DOHH2 (cell line): Measurements from ENCODE around the gene RPUSD1.

Experiments
- H3F3A ChIP-seq: fragments of 200-600 bp; sonication (generic), shearing (Covaris generic); 2 replicates; pipeline ENCODE4 v1.6.0; 2016; ENCODE audit warnings: antibody characterized with exemption, mild to moderate bottlenecking; ENCODE audit not compliant: control insufficient read depth, insufficient read depth
- H3K27ac ChIP-seq: fragments of 200-600 bp; sonication (generic); 2 replicates; pipeline ENCODE4 v1.5.1; 2014; ENCODE audit warnings: low read depth, mild to moderate bottlenecking, low read length, moderate library complexity
- H3K27me3 ChIP-seq: fragments of 200-600 bp; sonication (generic); 2 replicates; pipeline ENCODE4 v1.6.1; 2014; ENCODE audit warnings: mild to moderate bottlenecking, low read length, mixed read lengths; ENCODE audit not compliant: control insufficient read depth
- H3K36me3 ChIP-seq: fragments of 200-600 bp; sonication (generic); 2 replicates; pipeline ENCODE4 v1.6.1; 2014; ENCODE audit warnings: mild to moderate bottlenecking, low read length, moderate library complexity, mixed read lengths; ENCODE audit not compliant: control insufficient read depth
- H3K4me1 ChIP-seq: fragments of 200-600 bp; sonication (generic); 2 replicates; pipeline ENCODE4 v1.6.1; 2014; ENCODE audit warnings: mild to moderate bottlenecking, low read length, mixed read lengths; ENCODE audit not compliant: control insufficient read depth
- H3K4me2 ChIP-seq: fragments of 200-600 bp; sonication (generic); 2 replicates; pipeline ENCODE4 v1.6.0; 2014; ENCODE audit warnings: mild to moderate bottlenecking, low read length, moderate library complexity
- H3K4me3 ChIP-seq: fragments of 200-600 bp; sonication (generic); 2 replicates; pipeline ENCODE4 v1.5.1; 2014; ENCODE audit warnings: mild to moderate bottlenecking, low read length, mixed read lengths
- H3K79me2 ChIP-seq: fragments of 200-600 bp; sonication (generic); 2 replicates; pipeline ENCODE4 v1.6.1; 2014; ENCODE audit warnings: mild to moderate bottlenecking, low read length, mixed read lengths; ENCODE audit not compliant: control insufficient read depth
- H3K9me2 ChIP-seq: fragments of 200-600 bp; sonication (generic); replicated peaks from 2 replicates; pipeline ENCODE4 v1.6.1; 2014; ENCODE audit warnings: mild to moderate bottlenecking, low read length, mixed read lengths; ENCODE audit not compliant: control insufficient read depth
- H3K9me3 ChIP-seq: fragments of 200-600 bp; sonication (generic); 2 replicates; pipeline ENCODE4 v1.6.1; 2014; ENCODE audit warnings: antibody characterized with exemption, low read length, mixed read lengths; ENCODE audit not compliant: control insufficient read depth, insufficient read depth
- H4K20me1 ChIP-seq: fragments of 200-600 bp; sonication (generic); 2 replicates; pipeline ENCODE4 v1.6.0; 2014; ENCODE audit warnings: low read depth, mild to moderate bottlenecking, antibody characterized with exemption, low read length, moderate library complexity; ENCODE audit not compliant: control insufficient read depth, insufficient read depth
- EZH2phosphoT487 ChIP-seq: fragments of 200-600 bp; sonication (generic); IDR thresholded peaks from 2 replicates; pipeline ENCODE4 v1.6.1; 2017; ENCODE audit warnings: borderline replicate concordance, mild to moderate bottlenecking, antibody characterized with exemption, low read length, moderate library complexity, mixed read lengths
- TF ChIP-seq, protein P1 (sequence below): fragments of 200-600 bp; sonication (generic); IDR thresholded peaks from one replicate; pipeline ENCODE4 v1.5.1; 2014; ENCODE audit warnings: antibody characterized with exemption, mild to moderate bottlenecking, low read depth, low read length; ENCODE audit not compliant: poor library complexity, severe bottlenecking

The RPUSD1 gene

DNA sequence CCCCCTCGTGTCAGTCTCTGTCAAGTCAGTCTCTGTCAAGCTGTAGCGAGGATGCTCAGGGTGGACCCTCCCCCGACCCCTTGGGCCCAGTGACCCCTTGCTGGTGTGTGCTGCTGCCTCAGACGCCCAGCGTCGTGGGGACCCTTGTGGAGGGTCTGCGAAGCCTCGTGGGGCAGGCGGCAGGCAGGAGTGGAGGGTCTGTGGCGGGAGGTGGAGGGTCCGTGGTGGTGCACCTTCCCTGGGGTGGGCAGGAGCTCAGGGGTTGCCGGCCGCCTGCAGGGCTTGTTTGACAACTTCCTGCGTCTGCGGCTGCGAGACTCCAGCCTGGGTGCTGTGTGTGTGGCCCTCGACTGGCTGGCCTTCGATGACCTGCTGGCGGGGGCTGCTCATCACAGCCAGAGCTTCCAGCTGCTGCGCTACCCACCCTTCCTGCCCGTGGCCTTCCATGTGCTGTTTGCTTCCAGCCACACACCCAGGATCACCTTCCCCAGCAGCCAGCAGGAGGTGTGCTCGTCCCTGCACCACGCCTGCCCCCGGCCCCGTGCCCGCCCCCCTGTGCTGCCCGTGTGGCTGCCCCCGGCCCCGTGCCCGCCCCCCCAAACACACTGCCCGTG lies 6.8 kb upstream of the RPUSD1 start:
- H3K4me3 ChIP-seq = no peak overlapping the region
- H4K20me1 ChIP-seq = peaks cover 5% of the 10 kb centered on the region; the same call in 1 of the 2 replicates
- peaks cover 8% of the 10 kb centered on the region for H3K27me3 ChIP-seq
- H3K36me3 ChIP-seq = peaks cover 43% of the 10 kb centered on the region
- H3K79me2 ChIP-seq = peaks cover 14% of the 10 kb centered on the region
- no peaks in the 10 kb centered on the region for H3F3A ChIP-seq
- H3K9me3 ChIP-seq = no peaks in the 10 kb centered on the region
- H3K9me2 ChIP-seq = no peaks in the 10 kb centered on the region
- H3K27ac ChIP-seq = no peak overlapping the region
- H3K4me1 ChIP-seq = peaks cover 5% of the 10 kb centered on the region
- TF ChIP-seq, protein P1, sequence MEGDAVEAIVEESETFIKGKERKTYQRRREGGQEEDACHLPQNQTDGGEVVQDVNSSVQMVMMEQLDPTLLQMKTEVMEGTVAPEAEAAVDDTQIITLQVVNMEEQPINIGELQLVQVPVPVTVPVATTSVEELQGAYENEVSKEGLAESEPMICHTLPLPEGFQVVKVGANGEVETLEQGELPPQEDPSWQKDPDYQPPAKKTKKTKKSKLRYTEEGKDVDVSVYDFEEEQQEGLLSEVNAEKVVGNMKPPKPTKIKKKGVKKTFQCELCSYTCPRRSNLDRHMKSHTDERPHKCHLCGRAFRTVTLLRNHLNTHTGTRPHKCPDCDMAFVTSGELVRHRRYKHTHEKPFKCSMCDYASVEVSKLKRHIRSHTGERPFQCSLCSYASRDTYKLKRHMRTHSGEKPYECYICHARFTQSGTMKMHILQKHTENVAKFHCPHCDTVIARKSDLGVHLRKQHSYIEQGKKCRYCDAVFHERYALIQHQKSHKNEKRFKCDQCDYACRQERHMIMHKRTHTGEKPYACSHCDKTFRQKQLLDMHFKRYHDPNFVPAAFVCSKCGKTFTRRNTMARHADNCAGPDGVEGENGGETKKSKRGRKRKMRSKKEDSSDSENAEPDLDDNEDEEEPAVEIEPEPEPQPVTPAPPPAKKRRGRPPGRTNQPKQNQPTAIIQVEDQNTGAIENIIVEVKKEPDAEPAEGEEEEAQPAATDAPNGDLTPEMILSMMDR = no peak
- TF ChIP-seq EZH2phosphoT487 = no peak
- no peak overlapping the region for H3K4me2 ChIP-seq

DNA sequence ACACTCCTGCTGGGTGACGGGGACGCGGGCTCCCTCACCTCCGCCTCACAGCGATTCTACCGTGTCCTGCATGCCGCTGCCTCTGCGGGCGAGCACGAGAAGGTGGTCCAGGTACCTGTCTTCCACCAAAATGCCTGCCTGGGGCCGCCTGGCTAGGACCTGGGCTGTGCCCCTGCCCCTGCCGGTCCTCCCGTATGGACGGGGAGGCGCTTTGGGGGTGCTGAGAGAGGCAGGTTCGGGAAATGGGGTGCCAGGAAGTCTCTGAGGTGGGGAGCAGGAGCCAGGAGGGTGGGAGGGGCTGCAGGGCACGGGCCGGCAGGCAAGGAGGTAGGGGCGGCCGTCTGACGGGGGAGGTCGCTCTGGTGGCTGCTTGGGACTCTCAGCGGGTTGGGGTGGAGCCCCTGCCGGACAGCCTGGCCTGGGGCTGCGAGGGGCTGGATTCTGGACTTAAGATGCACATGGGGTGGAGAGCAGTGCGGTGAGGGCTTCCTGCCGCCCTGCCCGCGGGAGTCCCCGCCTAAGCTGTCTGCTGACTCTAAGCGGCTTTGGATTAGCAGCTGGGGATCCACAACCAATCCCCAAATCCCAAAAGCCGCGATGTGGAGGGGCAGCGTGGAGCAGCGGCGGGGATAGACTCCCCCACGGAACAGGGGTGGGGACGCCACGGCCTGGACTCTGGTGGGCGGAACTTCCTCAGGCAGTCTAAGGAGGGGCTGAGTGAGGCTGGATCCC lies 6.1 kb upstream of the RPUSD1 start:
- peaks cover 21% of the 10 kb centered on the region for H3K79me2 ChIP-seq
- H3K27me3 ChIP-seq = peaks cover 4% of the 10 kb centered on the region
- no peaks in the 10 kb centered on the region for H3K9me3 ChIP-seq
- TF ChIP-seq EZH2phosphoT487 = no peak
- no peak overlapping the region for H3K4me2 ChIP-seq
- H3K4me1 ChIP-seq = peaks cover 11% of the 10 kb centered on the region
- peaks cover 49% of the 10 kb centered on the region for H3K36me3 ChIP-seq
- no peaks in the 10 kb centered on the region for H3F3A ChIP-seq
- H3K9me2 ChIP-seq = no peaks in the 10 kb centered on the region
- H4K20me1 ChIP-seq = peaks cover 5% of the 10 kb centered on the region; the same call in 1 of the 2 replicates
- H3K4me3 ChIP-seq = no peak overlapping the region
- H3K27ac ChIP-seq = no peak overlapping the region

DNA sequence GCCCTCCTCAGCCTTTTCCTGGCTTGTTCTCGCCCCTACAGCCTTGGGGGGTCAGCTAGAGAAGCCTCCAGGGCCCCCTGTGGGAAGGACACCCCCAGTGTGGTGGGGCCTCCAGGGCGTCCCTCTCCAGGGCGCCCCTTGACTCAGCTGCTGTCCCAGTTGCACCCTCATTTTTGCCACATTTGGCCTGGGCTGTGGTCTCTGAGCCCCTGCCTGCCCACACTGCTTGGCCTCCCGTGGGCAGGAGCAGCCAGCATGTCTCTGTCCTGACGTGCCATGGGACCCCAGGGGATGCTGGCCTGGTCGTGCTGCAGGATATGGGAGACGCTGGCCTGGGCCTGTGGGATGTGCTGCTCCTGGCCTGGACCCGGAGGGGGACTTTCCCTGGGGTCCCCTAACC lies 5.2 kb upstream of the RPUSD1 start:
- Histone ChIP-seq H3K9me3 (no peaks in the 10 kb centered on the region), H3K27me3 (no peaks in the 10 kb centered on the region), H3K79me2 (peaks cover 29% of the 10 kb centered on the region), H3K4me1 (peaks cover 9% of the 10 kb centered on the region), H3K4me2 (no peak overlapping the region), H3K27ac (no peak overlapping the region), H4K20me1 (no peaks in the 10 kb centered on the region), H3K4me3 (no peak overlapping the region), H3F3A (no peaks in the 10 kb centered on the region), H3K36me3 (peaks cover 49% of the 10 kb centered on the region), H3K9me2 (no peaks in the 10 kb centered on the region)
- TF ChIP-seq, protein P1 = no peak
- no peak for TF ChIP-seq EZH2phosphoT487
